PC-3 (cell line): ENCODE measurements around the gene CACNA2D2. TPM values are rescaled to one million over a fixed set of nuclear protein-coding genes. Genes with fewer than 3 reads are reported as not detected.

ENCODE experiments used
- ATAC-seq: fragments of 200-7000 bp; cut with Tn5 transposase; 2 replicates; pipeline ENCODE4 v1.9.1; 2020; ENCODE audit warnings: mild to moderate bottlenecking, moderate library complexity
- BruUV-seq: library from RNA; stranded (reverse); fragments of 400-500 nt; replicated peaks from 2 replicates; lab custom pipeline; 2021; lab: Mats Ljungman, UMichigan
- CTCF ChIA-PET: fragments of 300-600 bp; sonication (Branson Sonifier 250); formaldehyde crosslinking; loops from one replicate; lab custom pipeline; 2022; ENCODE audit warnings: antibody characterized with exemption; lab: Charles Lee
- POLR2A ChIA-PET: fragments of 300-600 bp; sonication (Branson Sonifier 250); formaldehyde crosslinking; loops from one replicate; lab custom pipeline; 2022; ENCODE audit warnings: antibody characterized with exemption; ENCODE audit not compliant: unreplicated experiment; lab: Charles Lee
- DNase-seq: peaks from one replicate; pipeline ENCODE4 v3.0.0-alpha.2; 2015
- H2AFZ ChIP-seq: fragments of 300-600 bp; sonication (generic); 2 replicates; pipeline ENCODE4 v1.6.0; 2016; ENCODE audit warnings: antibody characterized with exemption, low read length
- H3F3A ChIP-seq: fragments of 300-600 bp; sonication (generic); one replicate; pipeline ENCODE4 v1.6.0; 2017; ENCODE audit warnings: antibody characterized with exemption, low read length, control low read depth, mild to moderate bottlenecking; ENCODE audit not compliant: unreplicated experiment
- H3K27ac ChIP-seq: fragments of 300-600 bp; sonication (generic); 2 replicates; pipeline ENCODE4 v1.5.1; 2016; ENCODE audit warnings: mild to moderate bottlenecking, low read length
- H3K27me3 ChIP-seq: fragments of 300-600 bp; sonication (generic); 2 replicates; pipeline ENCODE4 v1.6.1; 2016; ENCODE audit warnings: low read length, mixed read lengths
- H3K36me3 ChIP-seq: fragments of 300-600 bp; sonication (generic); 2 replicates; pipeline ENCODE4 v1.6.1; 2016; ENCODE audit warnings: low read depth, mixed run types, low read length, mixed read lengths
- H3K4me1 ChIP-seq: fragments of 300-600 bp; sonication (generic); 2 replicates; pipeline ENCODE4 v1.5.1; 2016; ENCODE audit warnings: low read length; ENCODE audit not compliant: insufficient read depth
- H3K4me2 ChIP-seq: fragments of 300-600 bp; sonication (generic); 2 replicates; pipeline ENCODE4 v1.6.0; 2016; ENCODE audit warnings: low read length
- H3K4me3 ChIP-seq: fragments of 300-600 bp; sonication (generic); 2 replicates; pipeline ENCODE4 v1.5.1; 2016; ENCODE audit warnings: mild to moderate bottlenecking, low read length, mixed read lengths
- H3K79me2 ChIP-seq: fragments of 300-600 bp; sonication (generic); 2 replicates; pipeline ENCODE4 v1.6.1; 2017; ENCODE audit warnings: low read length, mixed read lengths
- H3K9ac ChIP-seq: fragments of 300-600 bp; sonication (generic); 2 replicates; pipeline ENCODE4 v1.6.0; 2016; ENCODE audit warnings: mild to moderate bottlenecking, low read length
- H3K9me2 ChIP-seq: fragments of 300-600 bp; sonication (generic); replicated peaks from 2 replicates; pipeline ENCODE4 v1.6.1; 2016; ENCODE audit warnings: mixed run types, low read length, mixed read lengths
- H3K9me3 ChIP-seq: fragments of 300-600 bp; sonication (generic); 2 replicates; pipeline ENCODE4 v1.6.1; 2016; ENCODE audit warnings: low read length, mixed read lengths
- H4K20me1 ChIP-seq: fragments of 300-600 bp; sonication (generic); 2 replicates; pipeline ENCODE4 v1.6.1; 2016; ENCODE audit warnings: low read length, mixed read lengths
- EZH2 ChIP-seq: fragments of 300-600 bp; sonication (generic); IDR thresholded peaks from one replicate; pipeline ENCODE4 v1.6.1; 2017; ENCODE audit warnings: antibody characterized with exemption, mild to moderate bottlenecking, low read length; ENCODE audit not compliant: unreplicated experiment
- EZH2phosphoT487 ChIP-seq: fragments of 300-600 bp; sonication (generic); IDR thresholded peaks from 2 replicates; pipeline ENCODE4 v1.6.1; 2018; ENCODE audit warnings: mild to moderate bottlenecking, antibody characterized with exemption, low read length, borderline replicate concordance
- intact Hi-C: fragments of 100-400 bp; cut with micrococcal nuclease; formaldehyde crosslinking; loops from 2 replicates; pipeline ENCODE4 v1.9.0; 2023
- total RNA-seq: library from RNA; depleted of rRNA; stranded (reverse); fragments of >200 nt; gene quantifications from 2 replicates; pipeline ENCODE4 v1.2.3, GENCODE V29; 2014
- TF ChIP-seq, protein P1 (sequence below): fragments of 300-600 bp; sonication (generic); conservative IDR thresholded peaks from 2 replicates; pipeline ENCODE4 v1.5.1; 2017; ENCODE audit warnings: antibody characterized with exemption, low read depth, mild to moderate bottlenecking, low read length

The CACNA2D2 gene
- total RNA-seq, 1 experiment from 2014 or later, result 0.44 TPM

GRCh38 chr3:50550079-50550736 is 46.8 kb upstream of the CACNA2D2 start:
- Histone ChIP-seq H2AFZ (no peak overlapping the region), H3F3A (no peaks in the 10 kb centered on the region), H4K20me1 (no peaks in the 10 kb centered on the region), H3K9ac (no peak overlapping the region), H3K4me1 (no peaks in the 10 kb centered on the region), H3K4me3 (no peak overlapping the region), H3K27ac (no peak overlapping the region), H3K9me2 (no peaks in the 10 kb centered on the region), H3K9me3 (no peaks in the 10 kb centered on the region), H3K27me3 (no peaks in the 10 kb centered on the region), H3K79me2 (no peaks in the 10 kb centered on the region), H3K4me2 (no peak overlapping the region), H3K36me3 (no peaks in the 10 kb centered on the region)
- TF ChIP-seq EZH2, result no peak
- no peak for TF ChIP-seq EZH2phosphoT487
- TF ChIP-seq, protein P1, sequence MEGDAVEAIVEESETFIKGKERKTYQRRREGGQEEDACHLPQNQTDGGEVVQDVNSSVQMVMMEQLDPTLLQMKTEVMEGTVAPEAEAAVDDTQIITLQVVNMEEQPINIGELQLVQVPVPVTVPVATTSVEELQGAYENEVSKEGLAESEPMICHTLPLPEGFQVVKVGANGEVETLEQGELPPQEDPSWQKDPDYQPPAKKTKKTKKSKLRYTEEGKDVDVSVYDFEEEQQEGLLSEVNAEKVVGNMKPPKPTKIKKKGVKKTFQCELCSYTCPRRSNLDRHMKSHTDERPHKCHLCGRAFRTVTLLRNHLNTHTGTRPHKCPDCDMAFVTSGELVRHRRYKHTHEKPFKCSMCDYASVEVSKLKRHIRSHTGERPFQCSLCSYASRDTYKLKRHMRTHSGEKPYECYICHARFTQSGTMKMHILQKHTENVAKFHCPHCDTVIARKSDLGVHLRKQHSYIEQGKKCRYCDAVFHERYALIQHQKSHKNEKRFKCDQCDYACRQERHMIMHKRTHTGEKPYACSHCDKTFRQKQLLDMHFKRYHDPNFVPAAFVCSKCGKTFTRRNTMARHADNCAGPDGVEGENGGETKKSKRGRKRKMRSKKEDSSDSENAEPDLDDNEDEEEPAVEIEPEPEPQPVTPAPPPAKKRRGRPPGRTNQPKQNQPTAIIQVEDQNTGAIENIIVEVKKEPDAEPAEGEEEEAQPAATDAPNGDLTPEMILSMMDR, result peak; percentile 63
- intact Hi-C loops, result loop anchor here (1.0 kb wide), 1 partner anchor 114 kb away; no protein-coding TSS in a partner anchor
- DNase-seq (peak; percentile 71), ATAC-seq (peak; percentile 64)
- ChIA-PET POLR2A (no interaction called here), CTCF (no interaction called here)
- BruUV-seq, result no TSS peak

DNA sequence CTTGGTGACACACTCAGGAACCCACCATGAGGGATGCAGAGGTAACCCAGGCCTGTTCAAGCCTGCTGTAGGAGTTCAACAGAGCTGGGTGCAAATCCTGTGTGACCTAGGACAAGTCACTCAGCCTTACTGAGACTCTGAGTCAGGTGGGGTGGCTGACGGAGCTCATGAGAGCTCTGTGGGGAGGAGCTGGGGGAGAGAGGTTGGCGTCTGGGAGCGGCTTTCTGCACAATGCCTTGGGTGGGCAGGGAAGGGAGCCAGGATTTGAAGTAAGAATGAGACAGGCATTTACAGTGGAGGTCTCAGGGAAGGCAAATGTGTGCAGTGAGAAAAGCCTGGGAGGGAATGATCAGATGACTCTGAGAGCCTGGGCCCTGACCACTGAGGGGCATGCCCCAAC is 45.8 kb upstream of the CACNA2D2 start:
- no peak overlapping the region for H3K4me2 ChIP-seq
- no peaks in the 10 kb centered on the region for H3K4me1 ChIP-seq
- no peak for DNase-seq
- CTCF ChIA-PET, result no interaction called here
- no peak overlapping the region for H3K9ac ChIP-seq
- TF ChIP-seq EZH2phosphoT487, result no peak
- no peak for TF ChIP-seq EZH2
- TF ChIP-seq, protein P1, result no peak
- H3K9me3 ChIP-seq, result no peaks in the 10 kb centered on the region
- ATAC-seq, result no peak
- POLR2A ChIA-PET, result no interaction called here
- no peaks in the 10 kb centered on the region for H3K9me2 ChIP-seq
- H3K27me3 ChIP-seq, result no peaks in the 10 kb centered on the region
- H2AFZ ChIP-seq, result no peak overlapping the region
- H3K79me2 ChIP-seq, result no peaks in the 10 kb centered on the region
- no TSS peak for BruUV-seq
- intact Hi-C loops, result no loop called here
- H3K27ac ChIP-seq, result no peak overlapping the region
- no peak overlapping the region for H3K4me3 ChIP-seq
- no peaks in the 10 kb centered on the region for H3K36me3 ChIP-seq
- H3F3A ChIP-seq, result no peaks in the 10 kb centered on the region
- no peaks in the 10 kb centered on the region for H4K20me1 ChIP-seq

DNA sequence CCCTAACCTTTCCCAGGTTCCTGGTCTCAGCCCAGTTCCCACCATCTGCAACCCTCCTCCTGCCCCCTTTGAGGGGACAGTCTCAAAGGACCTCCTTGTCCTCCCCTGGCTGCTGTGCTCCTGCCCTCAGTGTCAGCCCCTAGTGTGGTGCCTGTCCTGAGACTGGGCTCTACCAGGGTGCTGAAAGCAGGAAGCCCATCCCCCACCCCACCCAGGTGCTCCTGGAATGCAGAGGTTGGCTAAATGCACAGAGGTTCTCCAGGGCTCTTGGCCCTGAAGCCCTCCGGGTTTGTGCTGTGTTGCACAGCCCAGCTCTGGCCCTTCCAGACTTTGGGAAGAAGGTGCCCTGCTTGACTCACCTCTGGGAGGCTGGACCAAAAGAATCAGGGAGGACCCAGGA is 42.3 kb upstream of the CACNA2D2 start:
- TF ChIP-seq EZH2phosphoT487, result no peak
- TF ChIP-seq, protein P1, result no peak
- no peak for TF ChIP-seq EZH2
- H3K27me3 ChIP-seq, result no peaks in the 10 kb centered on the region
- H3K9me2 ChIP-seq, result no peaks in the 10 kb centered on the region
- intact Hi-C loops, result no loop called here
- no TSS peak for BruUV-seq
- no peak for DNase-seq
- H3K36me3 ChIP-seq, result no peaks in the 10 kb centered on the region
- H2AFZ ChIP-seq, result no peak overlapping the region
- H3F3A ChIP-seq, result no peaks in the 10 kb centered on the region
- CTCF ChIA-PET, result no interaction called here
- H3K79me2 ChIP-seq, result no peaks in the 10 kb centered on the region
- H3K4me2 ChIP-seq, result no peak overlapping the region
- POLR2A ChIA-PET, result no interaction called here
- no peak for ATAC-seq
- no peak overlapping the region for H3K27ac ChIP-seq
- H4K20me1 ChIP-seq, result no peaks in the 10 kb centered on the region
- no peaks in the 10 kb centered on the region for H3K4me1 ChIP-seq
- no peaks in the 10 kb centered on the region for H3K9me3 ChIP-seq
- no peak overlapping the region for H3K4me3 ChIP-seq
- H3K9ac ChIP-seq, result no peak overlapping the region
